T-helper 1 cell treated with Interleukin-12 subunit alpha and Interleukin-12 subunit beta and Interleukin-4 antibody, amounts not matched to agents 30 μg/mL and 1 μg/mL, for 36 hours (primary cell): ENCODE measurements around the gene ZNF782.
"Not testable (repeated sequence)": the region's sequence is repeated elsewhere in the genome, so short reads cannot be mapped to it uniquely, and the experiment has no call there.

Experiments used
- H3K27ac Mint-ChIP-seq: one replicate; pipeline ENCODE4 v1.8.0; 2021; ENCODE audit warnings: mild to moderate bottlenecking, mixed read lengths
- H3K27me3 Mint-ChIP-seq: one replicate; pipeline ENCODE4 v1.8.0; 2021; ENCODE audit warnings: low read depth, mixed read lengths
- H3K36me3 Mint-ChIP-seq: one replicate; pipeline ENCODE4 v1.8.0; 2021; ENCODE audit warnings: low read depth, mixed read lengths
- H3K4me1 Mint-ChIP-seq: one replicate; pipeline ENCODE4 v1.8.0; 2021; ENCODE audit warnings: low read depth, mixed read lengths
- H3K4me3 Mint-ChIP-seq: one replicate; pipeline ENCODE4 v1.8.0; 2021; ENCODE audit warnings: mild to moderate bottlenecking, moderate library complexity, mixed read lengths
- H3K9me3 Mint-ChIP-seq: one replicate; pipeline ENCODE4 v1.8.0; 2021; ENCODE audit warnings: mixed read lengths

The ZNF782 gene

GRCh38 chr9:96853781-96854650, at the start of gene ZNF782:
Gene ZNF782 (minus strand): TSS chr9:96854514. CDS start chr9:96851961, 2,553 bp downstream.
- H3K4me3 Mint-ChIP-seq: peak within 1 kb of the TSS; percentile 100
- H3K27me3 Mint-ChIP-seq: peaks cover 18% of the 10 kb centered on the region
- H3K9me3 Mint-ChIP-seq: peaks cover 10% of the 10 kb centered on the region
- peaks cover 24% of the 10 kb centered on the region for H3K4me1 Mint-ChIP-seq
- peak within 1 kb of the TSS; percentile 98 for H3K27ac Mint-ChIP-seq
- peaks cover 16% of the 10 kb centered on the region for H3K36me3 Mint-ChIP-seq

GRCh38 chr9:96900010-96900409, 45.7 kb upstream of the ZNF782 start:
- H3K36me3 Mint-ChIP-seq: peaks cover 12% of the 10 kb centered on the region
- not testable (repeated sequence) for H3K4me1 Mint-ChIP-seq, H3K4me3 Mint-ChIP-seq, H3K9me3 Mint-ChIP-seq, H3K27me3 Mint-ChIP-seq, H3K27ac Mint-ChIP-seq

GRCh38 chr9:96892131-96892530, 37.8 kb upstream of the ZNF782 start:
- H3K36me3 Mint-ChIP-seq: peaks cover 24% of the 10 kb centered on the region
- no peak overlapping the region for H3K27ac Mint-ChIP-seq

GRCh38 chr9:96888591-96888990, 34.3 kb upstream of the ZNF782 start:
- H3K27ac Mint-ChIP-seq: no peak overlapping the region
- H3K4me1 Mint-ChIP-seq: no peaks in the 10 kb centered on the region
- H3K27me3 Mint-ChIP-seq: no peaks in the 10 kb centered on the region
- H3K9me3 Mint-ChIP-seq: no peaks in the 10 kb centered on the region
- no peak overlapping the region for H3K4me3 Mint-ChIP-seq
- peaks cover 19% of the 10 kb centered on the region for H3K36me3 Mint-ChIP-seq

More at GRCh38 chr9:96892131-96892530, 37.8 kb upstream of the ZNF782 start:
- no peaks in the 10 kb centered on the region for H3K27me3 Mint-ChIP-seq
- H3K4me1 Mint-ChIP-seq: no peaks in the 10 kb centered on the region
- no peak overlapping the region for H3K4me3 Mint-ChIP-seq
- H3K9me3 Mint-ChIP-seq: no peaks in the 10 kb centered on the region

GRCh38 chr9:96885424-96885823, 31.1 kb upstream of the ZNF782 start:
- Mint-ChIP-seq H3K36me3 (peaks cover 9% of the 10 kb centered on the region), H3K4me1 (no peaks in the 10 kb centered on the region), H3K27ac (no peak overlapping the region), H3K9me3 (no peaks in the 10 kb centered on the region), H3K4me3 (no peak overlapping the region), H3K27me3 (peaks cover 5% of the 10 kb centered on the region)

GRCh38 chr9:96884443-96884842, 30.1 kb upstream of the ZNF782 start:
- H3K4me3 Mint-ChIP-seq: no peak overlapping the region
- no peak overlapping the region for H3K27ac Mint-ChIP-seq
- no peaks in the 10 kb centered on the region for H3K9me3 Mint-ChIP-seq
- H3K27me3 Mint-ChIP-seq: peaks cover 12% of the 10 kb centered on the region
- peaks cover 9% of the 10 kb centered on the region for H3K36me3 Mint-ChIP-seq
- H3K4me1 Mint-ChIP-seq: no peaks in the 10 kb centered on the region

- Mint-ChIP-seq H3K4me1 (no peaks in the 10 kb centered on the region), H3K9me3 (no peaks in the 10 kb centered on the region), H3K36me3 (peaks cover 9% of the 10 kb centered on the region), H3K27me3 (peaks cover 17% of the 10 kb centered on the region), H3K4me3 (no peak overlapping the region), H3K27ac (no peak overlapping the region)
Measured at GRCh38 chr9:96883922-96884321, 29.6 kb upstream of the ZNF782 start.

- peaks cover 1% of the 10 kb centered on the region for H3K36me3 Mint-ChIP-seq
- H3K27me3 Mint-ChIP-seq: peaks cover 59% of the 10 kb centered on the region
- peaks cover 23% of the 10 kb centered on the region for H3K4me1 Mint-ChIP-seq
- H3K27ac Mint-ChIP-seq: no peak overlapping the region
- H3K9me3 Mint-ChIP-seq: no peaks in the 10 kb centered on the region
- H3K4me3 Mint-ChIP-seq: no peak overlapping the region
Measured at GRCh38 chr9:96877269-96877668, 23.0 kb upstream of the ZNF782 start.

- peak overlapping the region; percentile 77 for H3K27ac Mint-ChIP-seq
- H3K36me3 Mint-ChIP-seq: peaks cover 2% of the 10 kb centered on the region
- H3K4me3 Mint-ChIP-seq: peak overlapping the region; percentile 85
- H3K27me3 Mint-ChIP-seq: peaks cover 56% of the 10 kb centered on the region
- H3K9me3 Mint-ChIP-seq: no peaks in the 10 kb centered on the region
- peaks cover 23% of the 10 kb centered on the region for H3K4me1 Mint-ChIP-seq
Measured at GRCh38 chr9:96875461-96876142, 21.3 kb upstream of the ZNF782 start.

GRCh38 chr9:96874947-96875460, 20.7 kb upstream of the ZNF782 start:
- peak overlapping the region; percentile 77 for H3K27ac Mint-ChIP-seq
- H3K9me3 Mint-ChIP-seq: no peaks in the 10 kb centered on the region
- H3K4me1 Mint-ChIP-seq: peaks cover 23% of the 10 kb centered on the region
- H3K4me3 Mint-ChIP-seq: peak overlapping the region; percentile 85
- peaks cover 56% of the 10 kb centered on the region for H3K27me3 Mint-ChIP-seq
- peaks cover 2% of the 10 kb centered on the region for H3K36me3 Mint-ChIP-seq

GRCh38 chr9:96874201-96874785, 20.0 kb upstream of the ZNF782 start:
- no peak overlapping the region for H3K4me3 Mint-ChIP-seq
- no peak overlapping the region for H3K27ac Mint-ChIP-seq
- H3K9me3 Mint-ChIP-seq: no peaks in the 10 kb centered on the region
- peaks cover 23% of the 10 kb centered on the region for H3K4me1 Mint-ChIP-seq
- H3K36me3 Mint-ChIP-seq: peaks cover 2% of the 10 kb centered on the region
- H3K27me3 Mint-ChIP-seq: peaks cover 49% of the 10 kb centered on the region

GRCh38 chr9:96871176-96871575, 16.9 kb upstream of the ZNF782 start:
- H3K4me3 Mint-ChIP-seq: no peak overlapping the region
- H3K4me1 Mint-ChIP-seq: peaks cover 19% of the 10 kb centered on the region
- H3K36me3 Mint-ChIP-seq: peaks cover 2% of the 10 kb centered on the region
- H3K27ac Mint-ChIP-seq: no peak overlapping the region
- no peaks in the 10 kb centered on the region for H3K9me3 Mint-ChIP-seq
- peaks cover 22% of the 10 kb centered on the region for H3K27me3 Mint-ChIP-seq

- Mint-ChIP-seq H3K9me3 (peaks cover 5% of the 10 kb centered on the region), H3K4me1 (peaks cover 2% of the 10 kb centered on the region)
Measured at GRCh38 chr9:96868709-96869108, 14.4 kb upstream of the ZNF782 start.

GRCh38 chr9:96867079-96867804, 12.9 kb upstream of the ZNF782 start:
- Mint-ChIP-seq H3K4me3 (no peak overlapping the region), H3K27me3 (peaks cover 7% of the 10 kb centered on the region), H3K4me1 (no peaks in the 10 kb centered on the region), H3K36me3 (peaks cover 2% of the 10 kb centered on the region), H3K27ac (no peak overlapping the region), H3K9me3 (peaks cover 5% of the 10 kb centered on the region)

More at GRCh38 chr9:96868709-96869108, 14.4 kb upstream of the ZNF782 start:
- Mint-ChIP-seq H3K36me3 (peaks cover 2% of the 10 kb centered on the region), H3K27ac (no peak overlapping the region), H3K27me3 (peaks cover 7% of the 10 kb centered on the region), H3K4me3 (no peak overlapping the region)
